Endodermal cell (in vitro differentiated cells): ENCODE measurements around the gene CCKAR. TPM values are rescaled to one million over a fixed set of nuclear protein-coding genes. Genes with fewer than 3 reads are reported as not detected.

Source experiments
- DNase-seq: peaks from one replicate; pipeline ENCODE4 v3.0.0-alpha.2; 2017
- H3K27ac ChIP-seq: 2 replicates; pipeline ENCODE4 v1.5.1; 2013; ENCODE audit warnings: mild to moderate bottlenecking, low read depth, low read length, moderate library complexity
- H3K27me3 ChIP-seq: 2 replicates; pipeline ENCODE4 v1.6.1; 2013; ENCODE audit warnings: mild to moderate bottlenecking, low read length, moderate library complexity; ENCODE audit not compliant: insufficient read depth, control insufficient read depth, poor library complexity, severe bottlenecking
- H3K36me3 ChIP-seq: 2 replicates; pipeline ENCODE4 v1.7.0; 2013; ENCODE audit warnings: mild to moderate bottlenecking, low read length, moderate library complexity; ENCODE audit not compliant: control insufficient read depth, insufficient read depth
- H3K4me1 ChIP-seq: one replicate; pipeline ENCODE4 v1.7.0; 2013; ENCODE audit warnings: low read length; ENCODE audit not compliant: control insufficient read depth, insufficient read depth
- H3K4me3 ChIP-seq: 2 replicates; pipeline ENCODE4 v1.5.1; 2013; ENCODE audit warnings: mild to moderate bottlenecking, low read length, moderate library complexity
- H3K9ac ChIP-seq: 2 replicates; pipeline ENCODE4 v1.6.1; 2013; ENCODE audit warnings: mild to moderate bottlenecking, low read length, moderate library complexity; ENCODE audit not compliant: poor library complexity, severe bottlenecking; ENCODE audit errors: extremely low read depth
- H3K9me3 ChIP-seq: 2 replicates; pipeline ENCODE4 v1.6.1; 2013; ENCODE audit warnings: mild to moderate bottlenecking, low read length, moderate library complexity; ENCODE audit not compliant: control insufficient read depth
- H3K27ac Mint-ChIP-seq: 2 replicates; pipeline ENCODE4 v1.8.0; 2020; ENCODE audit warnings: mixed read lengths
- H3K27me3 Mint-ChIP-seq: 2 replicates; pipeline ENCODE4 v1.8.0; 2021; ENCODE audit warnings: mild to moderate bottlenecking, mixed read lengths; ENCODE audit not compliant: insufficient read depth
- H3K36me3 Mint-ChIP-seq: 2 replicates; pipeline ENCODE4 v1.8.0; 2020; ENCODE audit warnings: low read depth, mixed read lengths
- H3K4me1 Mint-ChIP-seq: 2 replicates; pipeline ENCODE4 v1.8.0; 2020; ENCODE audit warnings: mixed read lengths
- H3K4me3 Mint-ChIP-seq: 2 replicates; pipeline ENCODE4 v1.8.0; 2020; ENCODE audit warnings: mild to moderate bottlenecking, moderate library complexity, mixed read lengths
- H3K9me3 Mint-ChIP-seq: 2 replicates; pipeline ENCODE4 v1.8.0; 2020; ENCODE audit warnings: mild to moderate bottlenecking, mixed read lengths
- CTCF ChIP-seq: fragments of 200-600 bp; sonication (generic); conservative IDR thresholded peaks from 2 replicates; pipeline ENCODE4 v1.5.0; 2021; ENCODE audit warnings: antibody characterized with exemption, mild to moderate bottlenecking
- WGBS, 2 experiments: methylation state at CpG; one replicate each; pipeline versions ENCODE4 v1.1.5 to v1.1.7; 2013; ENCODE audit warnings: missing lambda C conversion rate in 2 of 2, mixed read lengths in 1 of 2; ENCODE audit not compliant: insufficient coverage in 1 of 2, insufficient read length in 1 of 2; 5-methylcytosine and 5-hydroxymethylcytosine counted together
- total RNA-seq, 2 donors: library from RNA; stranded (reverse); fragmentation: NEBNext Ultra II Directional in 1 of 2; extraction: Animal tissue kit (Norgen Biotek cat#: 25700) in 1 of 2; gene quantifications; 2 replicates in 1 of 2; 3 replicates in 1 of 2; pipeline ENCODE4 v1.2.1, GENCODE V29; 2021

Gene CCKAR
- total RNA-seq, 2 donors from 2014 or later, result not detected

GRCh38 chr4:26520728-26521450 is 30.6 kb upstream of the CCKAR start:
- no peaks in the 10 kb centered on the region for H3K27me3 Mint-ChIP-seq

GRCh38 chr4:26515936-26516335 is 25.7 kb upstream of the CCKAR start:
- Histone ChIP-seq H3K4me1 (no peaks in the 10 kb centered on the region), H3K27ac (no peak overlapping the region), H3K9ac (no peak overlapping the region), H3K36me3 (no peaks in the 10 kb centered on the region), H3K9me3 (no peaks in the 10 kb centered on the region), H3K27me3 (no peaks in the 10 kb centered on the region), H3K4me3 (no peak overlapping the region)
- WGBS, 2 experiments, result 87 to 92% methylated on average over 2 of the region's 2 CpGs
- Mint-ChIP-seq H3K4me1 (peaks cover 6% of the 10 kb centered on the region), H3K36me3 (no peaks in the 10 kb centered on the region), H3K9me3 (no peaks in the 10 kb centered on the region), H3K27me3 (no peaks in the 10 kb centered on the region), H3K27ac (no peak overlapping the region), H3K4me3 (no peak overlapping the region)
- DNase-seq, result no peak
- no peak for TF ChIP-seq CTCF

More at GRCh38 chr4:26520728-26521450, 30.6 kb upstream of the CCKAR start:
- Mint-ChIP-seq H3K4me1 (no peaks in the 10 kb centered on the region), H3K36me3 (no peaks in the 10 kb centered on the region), H3K9me3 (no peaks in the 10 kb centered on the region), H3K27ac (no peak overlapping the region), H3K4me3 (no peak overlapping the region)
- no peak for DNase-seq
- no peaks in the 10 kb centered on the region for H3K36me3 ChIP-seq
- TF ChIP-seq CTCF, result no peak
- H3K4me3 ChIP-seq, result no peak overlapping the region
- WGBS, 2 experiments, result 92 to 98% methylated on average over 5 to 7 of the region's 7 CpGs
- H3K27me3 ChIP-seq, result no peaks in the 10 kb centered on the region
- no peaks in the 10 kb centered on the region for H3K4me1 ChIP-seq
- no peaks in the 10 kb centered on the region for H3K9me3 ChIP-seq
- no peak overlapping the region for H3K27ac ChIP-seq
- no peak overlapping the region for H3K9ac ChIP-seq

- Histone ChIP-seq H3K9ac (no peak overlapping the region), H3K4me1 (no peaks in the 10 kb centered on the region), H3K4me3 (no peak overlapping the region), H3K9me3 (no peaks in the 10 kb centered on the region), H3K36me3 (no peaks in the 10 kb centered on the region), H3K27ac (no peak overlapping the region), H3K27me3 (no peaks in the 10 kb centered on the region)
- H3K36me3 Mint-ChIP-seq, result no peaks in the 10 kb centered on the region
- no peak for TF ChIP-seq CTCF
- no peaks in the 10 kb centered on the region for H3K27me3 Mint-ChIP-seq
- WGBS, 2 experiments, result 57 to 58% methylated on average over 3 to 4 of the region's 4 CpGs
- H3K4me1 Mint-ChIP-seq, result peaks cover 6% of the 10 kb centered on the region
- H3K27ac Mint-ChIP-seq, result no peak overlapping the region
- no peak overlapping the region for H3K4me3 Mint-ChIP-seq
- DNase-seq, result no peak
- no peaks in the 10 kb centered on the region for H3K9me3 Mint-ChIP-seq
These were observed 20.2 kb upstream of the CCKAR start for GRCh38 chr4:26510334-26510964.
